Vagina (tissue), 2 donors: ENCODE results near the gene SMURF1. TPM values are rescaled to one million over a fixed set of nuclear protein-coding genes. Genes with fewer than 3 reads are reported as not detected.

ENCODE experiments used
- DNase-seq, 2 donors: peaks; one replicate each; pipeline ENCODE4 v3.0.0-alpha.2; 2017; ENCODE audit errors: extremely low spot score in 2 of 2
- H3K27ac ChIP-seq: fragments of 200-600 bp; sonication (generic); one replicate; pipeline ENCODE4 v1.5.1; 2019
- H3K27me3 ChIP-seq: fragments of 200-600 bp; sonication (generic); one replicate; pipeline ENCODE4 v1.5.1; 2019
- H3K36me3 ChIP-seq, 2 donors: fragments of 200-600 bp; sonication (generic); one replicate each; pipeline ENCODE4 v1.5.1; 2017 to 2019
- H3K4me1 ChIP-seq: fragments of 200-600 bp; sonication (generic); one replicate; pipeline ENCODE4 v1.5.1; 2019
- H3K4me3 ChIP-seq, 2 donors: fragments of 200-600 bp; sonication (generic); 1 replicate in 1 of 2; 2 replicates in 1 of 2; pipeline ENCODE4 v1.5.1; 2016 to 2019
- H3K9me3 ChIP-seq: fragments of 200-600 bp; sonication (generic); one replicate; pipeline ENCODE4 v1.5.1; 2019
- CTCF ChIP-seq, 3 experiments: fragments of 450-650 bp in 2 of 3; fragments of 200-600 bp in 1 of 3; sonication (generic) in 1 of 3; IDR thresholded peaks; one replicate each; pipeline ENCODE4 v1.5.1; 2017 to 2019; ENCODE audit warnings: antibody characterized with exemption in 3 of 3, mild to moderate bottlenecking in 2 of 3, moderate library complexity in 2 of 3
- POLR2A ChIP-seq, 2 donors: fragments of 450-650 bp; IDR thresholded peaks; one replicate each; pipeline ENCODE4 v1.6.1; 2017; ENCODE audit warnings: antibody characterized with exemption in 2 of 2, mild to moderate bottlenecking in 2 of 2, moderate library complexity in 2 of 2
- POLR2AphosphoS5 ChIP-seq, 2 donors: sonication (generic); formaldehyde crosslinking; IDR thresholded peaks; one replicate each; pipeline ENCODE4 v1.9.0; 2017; ENCODE audit warnings: antibody characterized with exemption in 2 of 2, mild to moderate bottlenecking in 2 of 2, low read depth in 1 of 2; ENCODE audit not compliant: insufficient read depth in 1 of 2
- intact Hi-C: fragments of 100-400 bp; cut with DNase I; formaldehyde crosslinking; loops from one replicate; pipeline ENCODE4 v1.15.1; 2023
- total RNA-seq: library from RNA; depleted of rRNA; stranded (reverse); fragments of >200 nt; gene quantifications from one replicate; pipeline ENCODE4 v1.2.3, GENCODE V29; 2016

Gene SMURF1
- total RNA-seq, 1 donor from 2014 or later = 30.0 TPM

- peaks cover 66% of the 10 kb centered on the region for H3K4me1 ChIP-seq
- H3K27ac ChIP-seq = peak overlapping the region; percentile 6
- no peak for TF ChIP-seq POLR2AphosphoS5 (IDR thresholded peaks at IDR 0.05; ENCODE audit: insufficient read depth in 1 of 2, low read depth in 1 of 2)
- no peak for TF ChIP-seq POLR2A (IDR thresholded peaks at IDR 0.05)
- TF ChIP-seq CTCF (IDR thresholded peaks at IDR 0.05) = no peak
- intact Hi-C loops = no loop called here
- H3K4me3 ChIP-seq = no peak overlapping the region
- no peaks in the 10 kb centered on the region for H3K36me3 ChIP-seq
- H3K27me3 ChIP-seq = no peaks in the 10 kb centered on the region
- H3K9me3 ChIP-seq = no peaks in the 10 kb centered on the region
- DNase-seq = no peak
These were observed 19.0 kb downstream of the SMURF1 start for GRCh38 chr7:99124751-99125504.

DNA sequence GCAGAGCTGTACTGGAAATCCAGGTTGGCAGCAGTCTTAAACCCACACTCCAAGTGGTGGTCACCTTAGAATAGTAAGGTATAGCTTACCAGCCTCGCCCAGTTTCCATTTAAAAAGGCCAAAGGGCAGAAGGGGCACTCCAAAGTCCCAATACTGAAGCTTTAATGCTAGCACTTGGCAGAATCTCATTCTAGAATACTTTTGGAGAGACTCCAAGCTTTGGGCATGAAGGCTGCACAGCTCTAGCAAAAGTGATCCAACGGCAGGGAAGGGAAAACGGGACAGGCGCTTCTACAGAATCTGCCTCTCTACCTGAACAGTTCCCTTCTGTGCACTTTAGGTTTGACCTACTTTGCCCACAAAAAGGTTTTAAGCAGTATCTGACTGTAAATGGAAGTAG is 19.7 kb downstream of the SMURF1 start:
- DNase-seq = no peak
- Histone ChIP-seq H3K4me1 (peaks cover 72% of the 10 kb centered on the region), H3K4me3 (no peak overlapping the region)

DNA sequence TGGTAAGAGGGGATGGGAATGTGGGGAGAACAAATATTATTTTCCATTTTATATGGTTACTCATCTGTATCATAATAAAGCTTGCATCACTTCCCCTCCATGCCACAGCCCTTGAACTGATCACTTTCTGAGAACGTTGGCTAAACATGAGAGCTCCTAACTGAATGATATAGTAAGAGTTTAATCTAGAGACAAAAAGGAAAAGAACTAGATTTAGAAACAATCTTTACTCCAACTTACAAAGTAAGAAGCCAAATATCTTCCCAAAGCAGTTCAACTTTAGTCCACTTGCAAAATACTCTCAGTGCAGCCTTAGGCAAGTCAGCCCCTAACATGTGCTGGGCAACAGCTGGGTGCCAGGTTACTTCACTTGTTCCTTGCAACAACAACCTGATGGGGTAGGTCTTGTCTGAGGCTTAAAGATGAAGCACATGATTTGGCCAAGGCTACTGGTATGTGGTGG is 20.3 kb downstream of the SMURF1 start:
- DNase-seq = no peak
- Histone ChIP-seq H3K9me3 (no peaks in the 10 kb centered on the region), H3K27ac (peak overlapping the region; percentile 50), H3K27me3 (no peaks in the 10 kb centered on the region), H3K4me3 (no peak overlapping the region), H3K36me3 (no peaks in the 10 kb centered on the region), H3K4me1 (peaks cover 74% of the 10 kb centered on the region)
- no peak for TF ChIP-seq POLR2A (IDR thresholded peaks at IDR 0.05)
- TF ChIP-seq CTCF (IDR thresholded peaks at IDR 0.05) = no peak
- peak in 1 of 2 donors; percentile 30 for TF ChIP-seq POLR2AphosphoS5 (IDR thresholded peaks at IDR 0.05; ENCODE audit: insufficient read depth in 1 of 2, low read depth in 1 of 2)
- intact Hi-C loops = no loop called here

More for the DNA sequence above, 19.7 kb downstream of the SMURF1 start:
- peak overlapping the region; percentile 50 for H3K27ac ChIP-seq
- H3K9me3 ChIP-seq = no peaks in the 10 kb centered on the region
- TF ChIP-seq POLR2AphosphoS5 (IDR thresholded peaks at IDR 0.05; ENCODE audit: insufficient read depth in 1 of 2, low read depth in 1 of 2) = no peak
- no peak for TF ChIP-seq CTCF (IDR thresholded peaks at IDR 0.05)
- TF ChIP-seq POLR2A (IDR thresholded peaks at IDR 0.05) = no peak
- no peaks in the 10 kb centered on the region for H3K36me3 ChIP-seq
- H3K27me3 ChIP-seq = no peaks in the 10 kb centered on the region
- intact Hi-C loops = no loop called here

DNA sequence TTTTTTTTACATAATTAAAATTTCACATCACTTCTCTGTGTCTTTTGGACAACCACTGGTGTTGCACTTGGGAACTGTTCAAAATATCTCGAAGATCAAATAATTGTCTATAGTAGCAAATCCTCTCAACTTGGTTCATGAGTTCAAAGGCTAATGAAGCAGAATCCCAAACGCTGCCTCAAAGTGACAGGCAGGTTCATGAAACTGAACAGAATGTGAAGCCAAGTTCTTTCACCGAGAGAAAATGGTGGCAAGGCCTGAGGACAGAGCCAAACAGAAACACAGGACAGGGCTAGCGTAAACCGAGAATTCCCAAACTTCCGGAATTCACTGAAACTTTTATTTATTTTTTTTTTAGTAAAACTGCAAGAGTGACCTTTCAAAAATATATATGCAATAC is 21.1 kb downstream of the SMURF1 start:
- intact Hi-C loops = no loop called here
- Histone ChIP-seq H3K27me3 (no peaks in the 10 kb centered on the region), H3K4me3 (no peak overlapping the region), H3K4me1 (peaks cover 73% of the 10 kb centered on the region), H3K9me3 (no peaks in the 10 kb centered on the region), H3K27ac (no peak overlapping the region), H3K36me3 (no peaks in the 10 kb centered on the region)
- no peak for DNase-seq
- TF ChIP-seq CTCF (IDR thresholded peaks at IDR 0.05) (no peak), POLR2AphosphoS5 (IDR thresholded peaks at IDR 0.05; ENCODE audit: insufficient read depth in 1 of 2, low read depth in 1 of 2) (no peak), POLR2A (IDR thresholded peaks at IDR 0.05) (no peak)

- intact Hi-C loops = no loop called here
- Histone ChIP-seq H3K4me3 (no peak overlapping the region), H3K27ac (peak overlapping the region; percentile 27), H3K27me3 (no peaks in the 10 kb centered on the region), H3K9me3 (no peaks in the 10 kb centered on the region), H3K4me1 (peaks cover 62% of the 10 kb centered on the region), H3K36me3 (no peaks in the 10 kb centered on the region)
- no peak for DNase-seq
- TF ChIP-seq POLR2AphosphoS5 (IDR thresholded peaks at IDR 0.05; ENCODE audit: insufficient read depth in 1 of 2, low read depth in 1 of 2) = no peak
- no peak for TF ChIP-seq CTCF (IDR thresholded peaks at IDR 0.05)
- TF ChIP-seq POLR2A (IDR thresholded peaks at IDR 0.05) = no peak
These were observed 22.3 kb downstream of the SMURF1 start for GRCh38 chr7:99121496-99122021.
